Right lobe of liver (tissue), 4 donors: ENCODE data around the gene B4GALT5.

ENCODE experiments used
- POLR2A ChIP-seq: fragments of 450-650 bp; IDR thresholded peaks from one replicate; pipeline ENCODE4 v1.6.1; 2017; ENCODE audit warnings: antibody characterized with exemption, mild to moderate bottlenecking
- TF ChIP-seq, protein P1 (sequence below), 4 donors: fragments of 200-600 bp in 3 of 4; fragments of 450-650 bp in 1 of 4; IDR thresholded peaks; one replicate each; pipeline versions ENCODE4 v1.5.1 to v1.8.0; 2016 to 2022; ENCODE audit warnings: antibody characterized with exemption in 4 of 4, mild to moderate bottlenecking in 2 of 4
- donor health status: DM: no; HTN: no; CAD: no.
- donor health status: DM: no; HTN: no; CAD: no.
- donor health status: DM: no; HTN: yes; CAD: no.

DNA sequence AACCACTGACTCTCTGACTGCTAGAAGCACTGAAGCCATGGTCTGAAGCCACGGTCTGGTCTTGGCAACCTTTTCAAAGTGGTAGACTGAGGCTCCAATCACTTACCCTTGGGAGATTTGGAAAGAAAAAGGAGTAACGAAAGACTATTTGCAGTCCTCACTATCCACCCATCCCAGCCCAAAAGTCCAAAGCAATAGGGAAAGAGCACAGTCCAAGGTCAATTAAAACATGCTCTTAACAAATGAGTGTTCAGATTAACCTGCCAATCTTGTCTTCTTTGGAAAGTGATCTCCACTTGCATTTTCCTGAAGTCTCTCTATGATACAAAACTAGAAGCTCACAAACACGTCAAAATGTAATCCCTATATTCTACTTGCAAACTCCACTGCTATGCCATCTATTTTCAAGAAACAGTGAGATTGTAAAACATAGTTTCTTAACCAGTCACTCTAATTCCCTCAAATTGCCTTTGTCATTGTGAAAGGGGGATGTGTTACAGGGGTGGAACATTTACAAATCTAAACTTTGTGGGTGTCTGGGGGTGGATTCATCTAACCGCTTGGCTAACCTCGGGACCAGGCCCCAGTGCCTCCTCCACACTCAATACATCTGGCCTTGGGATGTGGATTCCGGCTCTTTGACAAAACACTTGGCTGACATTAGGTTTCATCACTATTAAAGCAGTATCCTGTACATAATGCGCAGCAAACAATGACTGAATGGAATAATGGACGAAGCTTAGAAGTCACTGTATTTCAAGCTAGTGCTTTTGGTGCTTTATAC, 56.4 kb downstream of the B4GALT5 start:
- TF ChIP-seq POLR2A, result no peak
- TF ChIP-seq, protein P1, sequence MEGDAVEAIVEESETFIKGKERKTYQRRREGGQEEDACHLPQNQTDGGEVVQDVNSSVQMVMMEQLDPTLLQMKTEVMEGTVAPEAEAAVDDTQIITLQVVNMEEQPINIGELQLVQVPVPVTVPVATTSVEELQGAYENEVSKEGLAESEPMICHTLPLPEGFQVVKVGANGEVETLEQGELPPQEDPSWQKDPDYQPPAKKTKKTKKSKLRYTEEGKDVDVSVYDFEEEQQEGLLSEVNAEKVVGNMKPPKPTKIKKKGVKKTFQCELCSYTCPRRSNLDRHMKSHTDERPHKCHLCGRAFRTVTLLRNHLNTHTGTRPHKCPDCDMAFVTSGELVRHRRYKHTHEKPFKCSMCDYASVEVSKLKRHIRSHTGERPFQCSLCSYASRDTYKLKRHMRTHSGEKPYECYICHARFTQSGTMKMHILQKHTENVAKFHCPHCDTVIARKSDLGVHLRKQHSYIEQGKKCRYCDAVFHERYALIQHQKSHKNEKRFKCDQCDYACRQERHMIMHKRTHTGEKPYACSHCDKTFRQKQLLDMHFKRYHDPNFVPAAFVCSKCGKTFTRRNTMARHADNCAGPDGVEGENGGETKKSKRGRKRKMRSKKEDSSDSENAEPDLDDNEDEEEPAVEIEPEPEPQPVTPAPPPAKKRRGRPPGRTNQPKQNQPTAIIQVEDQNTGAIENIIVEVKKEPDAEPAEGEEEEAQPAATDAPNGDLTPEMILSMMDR (IDR thresholded peaks at IDR 0.05), result no peak
